Neural progenitor cell (in vitro differentiated cells): ENCODE data around the gene ESYT3. TPM values are rescaled to one million over a fixed set of nuclear protein-coding genes. Genes with fewer than 3 reads are reported as not detected.
"Not testable (repeated sequence)": the region's sequence is repeated elsewhere in the genome, so short reads cannot be mapped to it uniquely, and the experiment has no call there.

Source experiments
- DNase-seq: peaks from one replicate; pipeline ENCODE4 v3.0.0-alpha.2; 2016; ENCODE audit warnings: low spot score
- H2AFZ ChIP-seq: fragments of 200-600 bp; sonication (generic); replicated peaks from 2 replicates; pipeline ENCODE4 v1.6.1; 2016; ENCODE audit warnings: antibody characterized with exemption
- H3F3A ChIP-seq: fragments of 200-600 bp; sonication (generic); 2 replicates; pipeline ENCODE4 v1.6.1; 2016; ENCODE audit warnings: antibody characterized with exemption, low read depth
- H3K27ac ChIP-seq: fragments of 200-600 bp; sonication (generic); 2 replicates; pipeline ENCODE4 v1.5.1; 2016; ENCODE audit warnings: mild to moderate bottlenecking
- H3K27me3 ChIP-seq: fragments of 200-600 bp; sonication (generic); 2 replicates; pipeline ENCODE4 v1.6.1; 2016; ENCODE audit warnings: mild to moderate bottlenecking, moderate library complexity
- H3K36me3 ChIP-seq: fragments of 200-600 bp; sonication (generic); 2 replicates; pipeline ENCODE4 v1.5.1; 2016
- H3K4me1 ChIP-seq: fragments of 200-600 bp; sonication (generic); 2 replicates; pipeline ENCODE4 v1.6.1; 2016; ENCODE audit warnings: mixed run types
- H3K4me2 ChIP-seq: fragments of 200-600 bp; sonication (generic); 2 replicates; pipeline ENCODE4 v1.6.1; 2016
- H3K4me3 ChIP-seq: fragments of 200-600 bp; sonication (generic); 2 replicates; pipeline ENCODE4 v1.5.1; 2016
- H3K79me2 ChIP-seq: fragments of 200-600 bp; sonication (generic); 2 replicates; pipeline ENCODE4 v1.6.1; 2016; ENCODE audit warnings: low read depth
- H3K9ac ChIP-seq: fragments of 200-600 bp; sonication (generic); 2 replicates; pipeline ENCODE4 v1.6.1; 2016
- H3K9me3 ChIP-seq: fragments of 200-600 bp; sonication (generic); 2 replicates; pipeline ENCODE4 v1.5.1; 2016; ENCODE audit warnings: low read depth
- H4K20me1 ChIP-seq: fragments of 200-600 bp; sonication (generic); 2 replicates; pipeline ENCODE4 v1.6.1; 2016; ENCODE audit warnings: low read depth
- H3K27ac Mint-ChIP-seq: 3 replicates; pipeline ENCODE4 v1.8.0; 2021; ENCODE audit warnings: mixed read lengths
- H3K27me3 Mint-ChIP-seq: 2 replicates; pipeline ENCODE4 v1.8.0; 2022; ENCODE audit warnings: low read depth, mild to moderate bottlenecking, inconsistent platforms, moderate library complexity, mixed read lengths; ENCODE audit not compliant: insufficient read depth
- H3K36me3 Mint-ChIP-seq: 3 replicates; pipeline ENCODE4 v1.8.0; 2021; ENCODE audit warnings: mixed read lengths
- H3K4me1 Mint-ChIP-seq: 3 replicates; pipeline ENCODE4 v1.8.0; 2021; ENCODE audit warnings: mixed read lengths
- H3K4me3 Mint-ChIP-seq: 3 replicates; pipeline ENCODE4 v1.8.0; 2021; ENCODE audit warnings: mild to moderate bottlenecking, moderate library complexity, mixed read lengths
- H3K9me3 Mint-ChIP-seq: 3 replicates; pipeline ENCODE4 v1.8.0; 2020; ENCODE audit warnings: mixed read lengths
- EZH2 ChIP-seq: fragments of 200-600 bp; sonication (generic); IDR thresholded peaks from 2 replicates; pipeline ENCODE4 v1.6.1; 2017; ENCODE audit warnings: antibody characterized with exemption, mild to moderate bottlenecking, moderate library complexity
- EZH2phosphoT487 ChIP-seq: fragments of 200-600 bp; sonication (generic); IDR thresholded peaks from 2 replicates; pipeline ENCODE4 v1.6.1; 2017; ENCODE audit warnings: antibody characterized with exemption
- total RNA-seq: library from RNA; depleted of rRNA; stranded (reverse); fragments of >200 nt; gene quantifications from 2 replicates; pipeline ENCODE4 v1.2.3, GENCODE V29; 2015; ENCODE audit warnings: low replicate concordance
- TF ChIP-seq, protein P1 (sequence below): fragments of 200-600 bp; sonication (generic); IDR thresholded peaks from 2 replicates; pipeline ENCODE4 v1.5.1; 2017; ENCODE audit warnings: antibody characterized with exemption, mild to moderate bottlenecking

ESYT3 gene
- total RNA-seq, 1 donor from 2014 or later: 1.4 TPM

DNA sequence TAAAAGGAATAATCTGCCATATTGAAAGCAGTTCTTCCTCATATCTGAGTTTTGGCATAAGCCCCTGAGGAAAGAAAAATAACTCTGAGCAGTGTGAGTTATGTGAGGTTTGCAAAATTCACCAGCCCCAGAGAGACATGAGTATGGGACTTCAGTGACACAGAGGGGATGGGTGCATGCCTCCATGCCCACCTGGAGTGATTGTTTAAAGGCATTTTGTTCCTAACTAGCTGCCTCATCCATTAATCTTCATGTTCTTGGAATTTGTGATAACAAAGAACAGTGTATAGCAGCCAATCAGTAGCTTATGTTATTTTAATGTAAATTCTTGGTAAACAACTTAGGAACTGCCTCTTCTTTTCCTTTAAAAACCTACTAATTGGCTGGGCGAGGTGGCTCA, 11.1 kb upstream of the ESYT3 start:
- Histone ChIP-seq H3K79me2 (no peaks in the 10 kb centered on the region), H3K9me3 (no peaks in the 10 kb centered on the region), H3K4me1 (no peaks in the 10 kb centered on the region), H3K4me2 (no peak overlapping the region), H3K9ac (no peak overlapping the region), H3F3A (no peaks in the 10 kb centered on the region), H3K36me3 (no peaks in the 10 kb centered on the region), H4K20me1 (no peaks in the 10 kb centered on the region), H3K27me3 (no peaks in the 10 kb centered on the region), H2AFZ (no peak overlapping the region), H3K4me3 (no peak overlapping the region), H3K27ac (no peak overlapping the region)
- TF ChIP-seq EZH2phosphoT487: no peak
- TF ChIP-seq, protein P1, sequence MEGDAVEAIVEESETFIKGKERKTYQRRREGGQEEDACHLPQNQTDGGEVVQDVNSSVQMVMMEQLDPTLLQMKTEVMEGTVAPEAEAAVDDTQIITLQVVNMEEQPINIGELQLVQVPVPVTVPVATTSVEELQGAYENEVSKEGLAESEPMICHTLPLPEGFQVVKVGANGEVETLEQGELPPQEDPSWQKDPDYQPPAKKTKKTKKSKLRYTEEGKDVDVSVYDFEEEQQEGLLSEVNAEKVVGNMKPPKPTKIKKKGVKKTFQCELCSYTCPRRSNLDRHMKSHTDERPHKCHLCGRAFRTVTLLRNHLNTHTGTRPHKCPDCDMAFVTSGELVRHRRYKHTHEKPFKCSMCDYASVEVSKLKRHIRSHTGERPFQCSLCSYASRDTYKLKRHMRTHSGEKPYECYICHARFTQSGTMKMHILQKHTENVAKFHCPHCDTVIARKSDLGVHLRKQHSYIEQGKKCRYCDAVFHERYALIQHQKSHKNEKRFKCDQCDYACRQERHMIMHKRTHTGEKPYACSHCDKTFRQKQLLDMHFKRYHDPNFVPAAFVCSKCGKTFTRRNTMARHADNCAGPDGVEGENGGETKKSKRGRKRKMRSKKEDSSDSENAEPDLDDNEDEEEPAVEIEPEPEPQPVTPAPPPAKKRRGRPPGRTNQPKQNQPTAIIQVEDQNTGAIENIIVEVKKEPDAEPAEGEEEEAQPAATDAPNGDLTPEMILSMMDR: no peak
- no peak for TF ChIP-seq EZH2
- no peak overlapping the region for H3K27ac Mint-ChIP-seq
- no peak for DNase-seq
- H3K36me3 Mint-ChIP-seq: no peaks in the 10 kb centered on the region
- no peaks in the 10 kb centered on the region for H3K27me3 Mint-ChIP-seq
- H3K9me3 Mint-ChIP-seq: no peaks in the 10 kb centered on the region
- no peaks in the 10 kb centered on the region for H3K4me1 Mint-ChIP-seq
- H3K4me3 Mint-ChIP-seq: no peak overlapping the region

DNA sequence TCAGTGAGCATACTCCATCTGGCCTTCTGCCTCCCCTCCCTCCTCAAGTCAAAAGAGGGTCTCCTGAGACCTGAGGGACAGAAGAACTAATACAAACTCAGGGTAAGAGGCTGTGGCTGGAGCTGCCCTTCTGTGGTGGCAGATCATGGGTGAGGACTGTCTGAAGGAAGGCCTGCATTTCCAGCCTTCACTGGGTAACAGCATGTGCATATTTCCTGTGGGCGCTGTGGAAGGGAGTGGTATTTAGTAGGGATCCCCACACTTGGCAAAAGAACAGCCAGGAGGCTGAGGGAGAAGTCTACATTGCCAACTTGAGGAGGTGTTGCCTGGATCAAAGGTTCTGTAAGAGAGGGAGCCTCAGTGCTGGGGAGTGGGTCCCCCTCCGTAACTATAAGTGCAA, 10.1 kb upstream of the ESYT3 start:
- DNase-seq: no peak
- Histone ChIP-seq H3K4me3 (no peak overlapping the region), H2AFZ (no peak overlapping the region), H3F3A (no peaks in the 10 kb centered on the region), H3K27ac (no peak overlapping the region), H4K20me1 (no peaks in the 10 kb centered on the region), H3K9me3 (no peaks in the 10 kb centered on the region), H3K9ac (no peak overlapping the region), H3K36me3 (no peaks in the 10 kb centered on the region), H3K79me2 (no peaks in the 10 kb centered on the region), H3K4me1 (no peaks in the 10 kb centered on the region), H3K27me3 (no peaks in the 10 kb centered on the region), H3K4me2 (no peak overlapping the region)
- H3K4me1 Mint-ChIP-seq: no peaks in the 10 kb centered on the region
- no peaks in the 10 kb centered on the region for H3K9me3 Mint-ChIP-seq
- no peaks in the 10 kb centered on the region for H3K27me3 Mint-ChIP-seq
- H3K27ac Mint-ChIP-seq: no peak overlapping the region
- TF ChIP-seq, protein P1: no peak
- no peak for TF ChIP-seq EZH2phosphoT487
- TF ChIP-seq EZH2: no peak
- H3K36me3 Mint-ChIP-seq: no peaks in the 10 kb centered on the region
- no peak overlapping the region for H3K4me3 Mint-ChIP-seq

DNA sequence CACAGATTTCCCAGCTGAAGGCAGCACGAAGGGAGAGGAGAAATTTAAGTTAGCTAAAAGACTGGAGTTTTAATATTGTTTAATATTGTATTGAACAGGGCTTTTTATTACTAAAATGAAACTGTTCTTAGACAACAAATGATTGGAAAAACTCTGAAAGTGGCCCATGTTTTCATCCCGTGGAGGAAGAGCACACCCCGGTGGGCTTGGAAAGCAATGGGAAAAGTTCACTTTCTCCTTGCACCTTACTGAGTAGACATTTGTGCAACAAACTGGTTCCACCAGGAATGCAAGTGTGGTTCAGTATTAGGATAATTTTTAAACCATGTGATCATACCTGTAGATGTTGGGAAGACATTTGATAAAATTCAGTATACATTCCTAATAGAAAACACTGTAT, 8.2 kb upstream of the ESYT3 start:
- Histone ChIP-seq H3K27me3 (no peaks in the 10 kb centered on the region), H3K4me1 (no peaks in the 10 kb centered on the region), H3K9me3 (no peaks in the 10 kb centered on the region), H2AFZ (peak overlapping the region; percentile 42), H3K4me3 (no peak overlapping the region), H3F3A (no peaks in the 10 kb centered on the region), H3K4me2 (no peak overlapping the region), H3K27ac (no peak overlapping the region), H3K36me3 (no peaks in the 10 kb centered on the region), H4K20me1 (no peaks in the 10 kb centered on the region), H3K9ac (no peak overlapping the region), H3K79me2 (no peaks in the 10 kb centered on the region)
- peak; percentile 46 for DNase-seq
- no peak overlapping the region for H3K27ac Mint-ChIP-seq
- no peaks in the 10 kb centered on the region for H3K4me1 Mint-ChIP-seq
- peaks cover 2% of the 10 kb centered on the region for H3K27me3 Mint-ChIP-seq
- H3K4me3 Mint-ChIP-seq: no peak overlapping the region
- TF ChIP-seq, protein P1: peak; percentile 70
- no peak for TF ChIP-seq EZH2
- TF ChIP-seq EZH2phosphoT487: no peak
- H3K36me3 Mint-ChIP-seq: no peaks in the 10 kb centered on the region
- no peaks in the 10 kb centered on the region for H3K9me3 Mint-ChIP-seq

DNA sequence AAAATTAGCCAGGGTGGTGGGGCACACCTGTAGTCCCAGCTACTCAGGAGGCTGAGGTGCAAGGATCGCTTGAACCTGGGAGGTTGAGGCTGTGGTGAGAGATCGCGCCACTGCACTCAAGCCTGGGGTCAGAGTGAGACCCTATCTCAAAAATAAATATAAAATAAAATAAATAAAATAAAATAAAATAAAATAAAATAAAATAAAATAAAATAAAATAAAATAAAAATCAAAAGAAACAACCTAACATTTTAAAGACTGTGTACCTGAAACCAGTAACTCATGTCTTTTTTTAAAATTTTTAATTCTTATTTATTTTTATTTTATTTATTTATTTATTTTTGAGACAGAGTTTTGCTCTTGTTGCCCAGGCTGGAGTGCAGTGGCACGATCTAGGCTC, 7.7 kb upstream of the ESYT3 start:
- H3K27ac Mint-ChIP-seq, H3K4me3 Mint-ChIP-seq, H3K4me1 Mint-ChIP-seq, H3K9ac ChIP-seq, H3K36me3 ChIP-seq, H3K4me1 ChIP-seq, H3K4me3 ChIP-seq, H3K9me3 Mint-ChIP-seq, H3K4me2 ChIP-seq, H3K27me3 ChIP-seq, H2AFZ ChIP-seq, H3F3A ChIP-seq, H3K36me3 Mint-ChIP-seq, H4K20me1 ChIP-seq, DNase-seq, H3K27ac ChIP-seq, H3K27me3 Mint-ChIP-seq, H3K9me3 ChIP-seq, H3K79me2 ChIP-seq: not testable (repeated sequence)
